RWPE2 (cell line): Measurements from ENCODE around the gene SLC9C1.

ENCODE experiments used
- ATAC-seq: fragments of 200-7000 bp; cut with Tn5 transposase; 3 replicates; pipeline ENCODE4 v1.9.1; 2021; ENCODE audit warnings: low read depth
- DNase-seq: peaks from one replicate; pipeline ENCODE4 v3.0.0-alpha.2; 2020; ENCODE audit warnings: low spot score
- H3K27ac ChIP-seq: fragments of 450-650 bp; 2 replicates; pipeline ENCODE4 v1.5.1; 2017; ENCODE audit warnings: mild to moderate bottlenecking; ENCODE audit not compliant: poor library complexity, severe bottlenecking
- H3K27me3 ChIP-seq: fragments of 250-450 bp; sonication (Bioruptor Pico); 2 replicates; pipeline ENCODE4 v1.5.1; 2021; ENCODE audit warnings: mild to moderate bottlenecking, moderate library complexity; ENCODE audit not compliant: insufficient read depth, poor library complexity, severe bottlenecking
- H3K36me3 ChIP-seq: fragments of 250-450 bp; sonication (Bioruptor Pico); 2 replicates; pipeline ENCODE4 v1.5.1; 2020; ENCODE audit warnings: low read depth, mild to moderate bottlenecking, moderate library complexity
- H3K4me1 ChIP-seq: fragments of 250-450 bp; sonication (Bioruptor Pico); 2 replicates; pipeline ENCODE4 v1.5.1; 2021; ENCODE audit warnings: mild to moderate bottlenecking, moderate library complexity; ENCODE audit not compliant: insufficient read depth, poor library complexity, severe bottlenecking
- H3K4me3 ChIP-seq: fragments of 250-450 bp; sonication (Bioruptor Pico); 2 replicates; pipeline ENCODE4 v1.5.1; 2021; ENCODE audit warnings: mild to moderate bottlenecking, moderate library complexity; ENCODE audit not compliant: severe bottlenecking
- H3K9me3 ChIP-seq: fragments of 250-450 bp; sonication (Bioruptor Pico); 2 replicates; pipeline ENCODE4 v1.5.1; 2021; ENCODE audit warnings: mild to moderate bottlenecking, moderate library complexity; ENCODE audit not compliant: severe bottlenecking
- CTCF ChIP-seq: fragments of 450-650 bp; IDR thresholded peaks from one replicate; pipeline ENCODE4 v1.5.1; 2017; ENCODE audit warnings: mild to moderate bottlenecking, moderate library complexity; ENCODE audit not compliant: poor library complexity, severe bottlenecking

SLC9C1 gene

GRCh38 chr3:112306825-112307224 lies 12.8 kb upstream of the SLC9C1 start:
- ATAC-seq (no peak), DNase-seq (no peak)
- TF ChIP-seq CTCF: no peak
- Histone ChIP-seq H3K36me3 (no peaks in the 10 kb centered on the region), H3K4me3 (no peak overlapping the region), H3K27me3 (no peaks in the 10 kb centered on the region), H3K9me3 (no peaks in the 10 kb centered on the region), H3K4me1 (peaks cover 15% of the 10 kb centered on the region), H3K27ac (no peak overlapping the region)

- ATAC-seq: no peak
- Histone ChIP-seq H3K4me1 (peaks cover 15% of the 10 kb centered on the region), H3K27me3 (no peaks in the 10 kb centered on the region), H3K36me3 (no peaks in the 10 kb centered on the region), H3K9me3 (no peaks in the 10 kb centered on the region), H3K27ac (no peak overlapping the region), H3K4me3 (no peak overlapping the region)
- no peak for DNase-seq
- TF ChIP-seq CTCF: no peak
Measured at GRCh38 chr3:112304611-112305010, 10.6 kb upstream of the SLC9C1 start.

- no peak for ATAC-seq
- Histone ChIP-seq H3K9me3 (no peaks in the 10 kb centered on the region), H3K27me3 (no peaks in the 10 kb centered on the region), H3K36me3 (no peaks in the 10 kb centered on the region), H3K4me1 (peaks cover 7% of the 10 kb centered on the region), H3K27ac (no peak overlapping the region), H3K4me3 (no peak overlapping the region)
- DNase-seq: no peak
- TF ChIP-seq CTCF: no peak
Measured at GRCh38 chr3:112303764-112304325, 9.8 kb upstream of the SLC9C1 start.

- H3K27me3 ChIP-seq: no peaks in the 10 kb centered on the region
- no peak for TF ChIP-seq CTCF
- DNase-seq (no peak), ATAC-seq (no peak)
- H3K4me3 ChIP-seq: no peak overlapping the region
- H3K4me1 ChIP-seq: peaks cover 6% of the 10 kb centered on the region
- no peak overlapping the region for H3K27ac ChIP-seq
- H3K9me3 ChIP-seq: no peaks in the 10 kb centered on the region
- no peaks in the 10 kb centered on the region for H3K36me3 ChIP-seq
Measured at GRCh38 chr3:112302881-112303763, 9.1 kb upstream of the SLC9C1 start.
